Smooth muscle cell (in vitro differentiated cells): ENCODE results near the gene RAB1A. TPM values are rescaled to one million over a fixed set of nuclear protein-coding genes. Genes with fewer than 3 reads are reported as not detected.

Source experiments
- DNase-seq: peaks from one replicate; lab custom pipeline; 2025; ENCODE audit not compliant: unreplicated experiment; lab: John Stamatoyannopoulos, UW
- H2AFZ ChIP-seq: fragments of 200-600 bp; sonication (generic); 2 replicates; pipeline ENCODE4 v1.6.0; 2016; ENCODE audit warnings: antibody characterized with exemption, low read depth, mild to moderate bottlenecking
- H3F3A ChIP-seq: fragments of 200-600 bp; sonication (generic); 2 replicates; pipeline ENCODE4 v1.6.0; 2017; ENCODE audit warnings: antibody characterized with exemption, low read depth
- H3K27ac ChIP-seq: fragments of 200-600 bp; sonication (generic); 2 replicates; pipeline ENCODE4 v1.5.1; 2016; ENCODE audit warnings: low read depth, mild to moderate bottlenecking
- H3K27me3 ChIP-seq: fragments of 200-600 bp; sonication (generic); 2 replicates; pipeline ENCODE4 v1.6.1; 2016; ENCODE audit warnings: low read depth, mild to moderate bottlenecking
- H3K36me3 ChIP-seq: fragments of 200-600 bp; sonication (generic); 2 replicates; pipeline ENCODE4 v1.5.1; 2016; ENCODE audit warnings: low read depth
- H3K4me1 ChIP-seq: fragments of 200-600 bp; sonication (generic); 2 replicates; pipeline ENCODE4 v1.5.1; 2016; ENCODE audit warnings: low read depth
- H3K4me2 ChIP-seq: fragments of 200-600 bp; sonication (generic); 2 replicates; pipeline ENCODE4 v1.6.0; 2016; ENCODE audit warnings: mild to moderate bottlenecking
- H3K4me3 ChIP-seq: fragments of 200-600 bp; sonication (generic); 2 replicates; pipeline ENCODE4 v1.5.1; 2016; ENCODE audit warnings: mild to moderate bottlenecking
- H3K79me2 ChIP-seq: fragments of 200-600 bp; sonication (generic); 2 replicates; pipeline ENCODE4 v1.6.0; 2016; ENCODE audit warnings: low read depth, mild to moderate bottlenecking
- H3K9ac ChIP-seq: fragments of 200-600 bp; sonication (generic); 2 replicates; pipeline ENCODE4 v1.6.0; 2016; ENCODE audit warnings: low read depth
- H3K9me3 ChIP-seq: fragments of 200-600 bp; sonication (generic); replicated peaks from 2 replicates; pipeline ENCODE4 v1.5.1; 2016; ENCODE audit warnings: low read depth
- H4K20me1 ChIP-seq: fragments of 200-600 bp; sonication (generic); 2 replicates; pipeline ENCODE4 v1.6.0; 2016; ENCODE audit warnings: low read depth
- CTCF ChIP-seq: fragments of 200-600 bp; sonication (generic); IDR thresholded peaks from 2 replicates; pipeline ENCODE4 v1.5.1; 2017; ENCODE audit warnings: borderline replicate concordance, mild to moderate bottlenecking, antibody characterized with exemption; ENCODE audit not compliant: insufficient read depth, poor library complexity, severe bottlenecking
- WGBS: methylation state at CpG from one replicate; pipeline ENCODE4 v1.1.7; 2016; ENCODE audit warnings: low lambda C conversion rate; 5-methylcytosine and 5-hydroxymethylcytosine counted together
- polyA plus RNA-seq: library from polyadenylated mRNA; unstranded; fragments of >200 nt; fragmentation: Nextera tagmentation; extraction: Ambion mirVana; gene quantifications from 2 replicates; pipeline ENCODE4 v1.2.1, GENCODE V29; 2016
- total RNA-seq: library from RNA; depleted of rRNA; stranded (reverse); fragments of >200 nt; gene quantifications from 2 replicates; pipeline ENCODE4 v1.2.3, GENCODE V29; 2014

RAB1A gene
- total and polyA plus RNA-seq, 2 experiments from 2014 or later: 250 to 361 TPM

- peak overlapping the region; percentile 94 for H3K4me2 ChIP-seq
- peak overlapping the region; percentile 20 for H2AFZ ChIP-seq
- no peak for TF ChIP-seq CTCF
- H3K36me3 ChIP-seq: no peaks in the 10 kb centered on the region
- H4K20me1 ChIP-seq: peaks cover 29% of the 10 kb centered on the region
- H3K27ac ChIP-seq: no peak overlapping the region
- peaks cover 9% of the 10 kb centered on the region for H3K4me1 ChIP-seq
- 13% methylated on average over 41 of the region's 42 CpGs for WGBS
- H3K27me3 ChIP-seq: no peaks in the 10 kb centered on the region
- H3K79me2 ChIP-seq: peaks cover 34% of the 10 kb centered on the region
- H3K9me3 ChIP-seq: no peaks in the 10 kb centered on the region
- H3K4me3 ChIP-seq: peak overlapping the region; percentile 75
- no peak overlapping the region for H3K9ac ChIP-seq
- H3F3A ChIP-seq: no peaks in the 10 kb centered on the region
- DNase-seq: peak; percentile 57
Observed at GRCh38 chr2:65055422-65056214, 74.3 kb downstream of the RAB1A start.

GRCh38 chr2:65054749-65055421, 75.0 kb downstream of the RAB1A start:
- 85% methylated on average over 4 of the region's 4 CpGs for WGBS
- TF ChIP-seq CTCF: no peak
- peaks cover 22% of the 10 kb centered on the region for H4K20me1 ChIP-seq
- H3K79me2 ChIP-seq: peaks cover 26% of the 10 kb centered on the region
- H3K36me3 ChIP-seq: no peaks in the 10 kb centered on the region
- DNase-seq: no peak
- H3K4me2 ChIP-seq: peak overlapping the region; percentile 94
- peaks cover 9% of the 10 kb centered on the region for H3K4me1 ChIP-seq
- no peaks in the 10 kb centered on the region for H3K27me3 ChIP-seq
- H2AFZ ChIP-seq: no peak overlapping the region
- H3K9me3 ChIP-seq: no peaks in the 10 kb centered on the region
- H3K27ac ChIP-seq: no peak overlapping the region
- no peak overlapping the region for H3K9ac ChIP-seq
- no peak overlapping the region for H3K4me3 ChIP-seq
- no peaks in the 10 kb centered on the region for H3F3A ChIP-seq

DNA sequence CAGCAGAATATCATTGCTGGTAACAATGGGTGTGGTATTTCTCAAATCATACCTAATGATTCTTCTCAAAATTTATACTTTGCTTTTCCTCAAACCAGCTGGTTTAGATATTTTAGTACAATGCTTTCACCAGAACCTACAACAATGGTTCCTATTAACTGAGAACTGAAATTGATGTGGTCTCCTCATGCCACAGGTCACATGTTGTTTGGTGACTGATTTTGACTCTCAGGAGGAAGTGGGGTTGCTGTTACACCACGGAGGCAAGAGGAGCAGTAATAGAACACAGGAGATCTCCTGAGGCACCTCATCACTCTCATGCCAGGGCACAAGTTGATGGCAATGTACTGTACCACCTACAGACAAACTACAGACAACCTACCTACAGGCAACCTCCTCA, 76.7 kb downstream of the RAB1A start:
- H3K36me3 ChIP-seq: no peaks in the 10 kb centered on the region
- H4K20me1 ChIP-seq: peaks cover 8% of the 10 kb centered on the region
- no peaks in the 10 kb centered on the region for H3K9me3 ChIP-seq
- 61% methylated on average over 1 of the region's 1 CpG for WGBS
- H3K4me2 ChIP-seq: no peak overlapping the region
- peaks cover 9% of the 10 kb centered on the region for H3K4me1 ChIP-seq
- no peak overlapping the region for H3K4me3 ChIP-seq
- H3K79me2 ChIP-seq: peaks cover 13% of the 10 kb centered on the region
- H2AFZ ChIP-seq: no peak overlapping the region
- H3K27ac ChIP-seq: no peak overlapping the region
- TF ChIP-seq CTCF: no peak
- H3K9ac ChIP-seq: no peak overlapping the region
- H3F3A ChIP-seq: no peaks in the 10 kb centered on the region
- no peak for DNase-seq
- no peaks in the 10 kb centered on the region for H3K27me3 ChIP-seq

- no peaks in the 10 kb centered on the region for H3F3A ChIP-seq
- no peaks in the 10 kb centered on the region for H3K27me3 ChIP-seq
- peaks cover 2% of the 10 kb centered on the region for H4K20me1 ChIP-seq
- no peak overlapping the region for H2AFZ ChIP-seq
- no peak overlapping the region for H3K27ac ChIP-seq
- H3K9ac ChIP-seq: no peak overlapping the region
- DNase-seq: no peak
- no peaks in the 10 kb centered on the region for H3K9me3 ChIP-seq
- no peaks in the 10 kb centered on the region for H3K4me1 ChIP-seq
- WGBS: 78% methylated on average over 3 of the region's 3 CpGs
- no peak for TF ChIP-seq CTCF
- H3K79me2 ChIP-seq: no peaks in the 10 kb centered on the region
- no peak overlapping the region for H3K4me2 ChIP-seq
- no peaks in the 10 kb centered on the region for H3K36me3 ChIP-seq
- H3K4me3 ChIP-seq: no peak overlapping the region
Observed at GRCh38 chr2:65050931-65051330, 79.0 kb downstream of the RAB1A start.
